T47D (cell line): ENCODE data around the gene ACER1.

ENCODE experiments used
- DNase-seq, 2 experiments: peaks; one replicate each; pipeline versions ENCODE4 v3.0.0 to v3.0.0-alpha.2; 2011 to 2012; ENCODE audit warnings: low read depth in 1 of 2, low spot score in 1 of 2
- JUND ChIP-seq: IDR thresholded peaks from 2 replicates; pipeline ENCODE4 v1.6.1; 2012; ENCODE audit warnings: low read depth
- in situ Hi-C: cut with HindIII; loops from 2 replicates; pipeline ENCODE4 v1.10.0; 2016; ENCODE audit warnings: low sequenced_read_pairs, low pct_unique_long_range_greater_than_20kb

The ACER1 gene

GRCh38 chr19:6264803-6265202, 68.6 kb downstream of the ACER1 start:
- no peak for TF ChIP-seq JUND
- DNase-seq, result no peak
- in situ Hi-C loops, result no loop called here

GRCh38 chr19:6263735-6264444, 69.5 kb downstream of the ACER1 start:
- in situ Hi-C loops, result no loop called here
- DNase-seq, result no peak
- TF ChIP-seq JUND, result no peak

GRCh38 chr19:6263306-6263705, 70.1 kb downstream of the ACER1 start:
- in situ Hi-C loops, result no loop called here
- TF ChIP-seq JUND, result no peak
- no peak for DNase-seq

- in situ Hi-C loops, result no loop called here
- no peak for DNase-seq
These were observed 70.9 kb downstream of the ACER1 start for GRCh38 chr19:6262519-6262918.

GRCh38 chr19:6261883-6262282, 71.5 kb downstream of the ACER1 start:
- no peak for TF ChIP-seq JUND
- in situ Hi-C loops, result no loop called here

More at GRCh38 chr19:6262519-6262918, 70.9 kb downstream of the ACER1 start:
- TF ChIP-seq JUND, result no peak

GRCh38 chr19:6260912-6261650, 72.3 kb downstream of the ACER1 start:
- no peak for TF ChIP-seq JUND
- peak in 1 of 2 experiments; percentile 38 for DNase-seq
- in situ Hi-C loops, result no loop called here

More at GRCh38 chr19:6261883-6262282, 71.5 kb downstream of the ACER1 start:
- DNase-seq, result no peak

GRCh38 chr19:6260376-6260775, 73.0 kb downstream of the ACER1 start:
- in situ Hi-C loops, result no loop called here
- no peak for TF ChIP-seq JUND
- DNase-seq, result no peak

GRCh38 chr19:6259312-6259861, 74.0 kb downstream of the ACER1 start:
- in situ Hi-C loops, result no loop called here
- peak in 1 of 2 experiments; percentile 61 for DNase-seq

GRCh38 chr19:6258812-6259311, 74.5 kb downstream of the ACER1 start:
- no peak for TF ChIP-seq JUND
- in situ Hi-C loops, result no loop called here
- no peak for DNase-seq

More at GRCh38 chr19:6259312-6259861, 74.0 kb downstream of the ACER1 start:
- TF ChIP-seq JUND, result no peak
